ENCODE measurements around the gene COL24A1.

- TF ChIP-seq CTCF (IDR thresholded peaks at IDR 0.05; ENCODE audit: low read length), result no peak
- no peak for TF ChIP-seq EZH2 (IDR thresholded peaks at IDR 0.05; ENCODE audit: borderline replicate concordance, low read length)
Measured at GRCh38 chr1:85697895-85698294, 458.7 kb downstream of the COL24A1 start.

Data from OCI-LY1 (cell line).